PFSK-1 (cell line): ENCODE measurements around the gene PRKAR1B.

Experiments
- FOXP2 ChIP-seq: optimal IDR thresholded peaks from 2 replicates; pipeline ENCODE3; 2011; ENCODE audit warnings: borderline replicate concordance, control low read depth, inconsistent platforms; ENCODE audit not compliant: insufficient read depth; ENCODE audit errors: extremely low read length, extremely low read depth
- POLR2AphosphoS5 ChIP-seq: IDR thresholded peaks from 2 replicates; pipeline ENCODE4 v1.6.1; 2012; ENCODE audit warnings: low read depth, mild to moderate bottlenecking, control low read depth, low read length, moderate library complexity
- SIN3A ChIP-seq: IDR thresholded peaks from 2 replicates; pipeline ENCODE4 v1.6.1; 2012; ENCODE audit warnings: mild to moderate bottlenecking, low read length, moderate library complexity, borderline replicate concordance; ENCODE audit not compliant: insufficient read depth
- TAF1 ChIP-seq: IDR thresholded peaks from 2 replicates; pipeline ENCODE4 v1.6.1; 2012; ENCODE audit warnings: low read length, control low read depth, borderline replicate concordance; ENCODE audit not compliant: insufficient read depth
- TF ChIP-seq, protein P1 (sequence below), 2 experiments: IDR thresholded peaks; 2 replicates each; pipeline versions ENCODE4 v1.6.1 to v1.8.0; 2011 to 2012; ENCODE audit warnings: low read depth in 2 of 2, low read length in 2 of 2, control low read depth in 1 of 2, inconsistent platforms in 1 of 2, mild to moderate bottlenecking in 1 of 2, moderate library complexity in 1 of 2; ENCODE audit not compliant: insufficient read depth in 1 of 2

Gene PRKAR1B

GRCh38 chr7:742791-743190, 15.7 kb upstream of the PRKAR1B start:
- TF ChIP-seq SIN3A: no peak
- TF ChIP-seq, protein P1, sequence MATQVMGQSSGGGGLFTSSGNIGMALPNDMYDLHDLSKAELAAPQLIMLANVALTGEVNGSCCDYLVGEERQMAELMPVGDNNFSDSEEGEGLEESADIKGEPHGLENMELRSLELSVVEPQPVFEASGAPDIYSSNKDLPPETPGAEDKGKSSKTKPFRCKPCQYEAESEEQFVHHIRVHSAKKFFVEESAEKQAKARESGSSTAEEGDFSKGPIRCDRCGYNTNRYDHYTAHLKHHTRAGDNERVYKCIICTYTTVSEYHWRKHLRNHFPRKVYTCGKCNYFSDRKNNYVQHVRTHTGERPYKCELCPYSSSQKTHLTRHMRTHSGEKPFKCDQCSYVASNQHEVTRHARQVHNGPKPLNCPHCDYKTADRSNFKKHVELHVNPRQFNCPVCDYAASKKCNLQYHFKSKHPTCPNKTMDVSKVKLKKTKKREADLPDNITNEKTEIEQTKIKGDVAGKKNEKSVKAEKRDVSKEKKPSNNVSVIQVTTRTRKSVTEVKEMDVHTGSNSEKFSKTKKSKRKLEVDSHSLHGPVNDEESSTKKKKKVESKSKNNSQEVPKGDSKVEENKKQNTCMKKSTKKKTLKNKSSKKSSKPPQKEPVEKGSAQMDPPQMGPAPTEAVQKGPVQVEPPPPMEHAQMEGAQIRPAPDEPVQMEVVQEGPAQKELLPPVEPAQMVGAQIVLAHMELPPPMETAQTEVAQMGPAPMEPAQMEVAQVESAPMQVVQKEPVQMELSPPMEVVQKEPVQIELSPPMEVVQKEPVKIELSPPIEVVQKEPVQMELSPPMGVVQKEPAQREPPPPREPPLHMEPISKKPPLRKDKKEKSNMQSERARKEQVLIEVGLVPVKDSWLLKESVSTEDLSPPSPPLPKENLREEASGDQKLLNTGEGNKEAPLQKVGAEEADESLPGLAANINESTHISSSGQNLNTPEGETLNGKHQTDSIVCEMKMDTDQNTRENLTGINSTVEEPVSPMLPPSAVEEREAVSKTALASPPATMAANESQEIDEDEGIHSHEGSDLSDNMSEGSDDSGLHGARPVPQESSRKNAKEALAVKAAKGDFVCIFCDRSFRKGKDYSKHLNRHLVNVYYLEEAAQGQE (IDR thresholded peaks at IDR 0.05; ENCODE audit: insufficient read depth in 1 of 2, low read depth in 2 of 2, low read length in 2 of 2): no peak
- TF ChIP-seq FOXP2: no peak
- no peak for TF ChIP-seq TAF1
- TF ChIP-seq POLR2AphosphoS5: no peak

- TF ChIP-seq, protein P1 (IDR thresholded peaks at IDR 0.05; ENCODE audit: insufficient read depth in 1 of 2, low read depth in 2 of 2, low read length in 2 of 2): no peak
- no peak for TF ChIP-seq FOXP2
- TF ChIP-seq TAF1: no peak
- no peak for TF ChIP-seq POLR2AphosphoS5
- no peak for TF ChIP-seq SIN3A
These were observed 14.8 kb upstream of the PRKAR1B start for GRCh38 chr7:741850-742249.

DNA sequence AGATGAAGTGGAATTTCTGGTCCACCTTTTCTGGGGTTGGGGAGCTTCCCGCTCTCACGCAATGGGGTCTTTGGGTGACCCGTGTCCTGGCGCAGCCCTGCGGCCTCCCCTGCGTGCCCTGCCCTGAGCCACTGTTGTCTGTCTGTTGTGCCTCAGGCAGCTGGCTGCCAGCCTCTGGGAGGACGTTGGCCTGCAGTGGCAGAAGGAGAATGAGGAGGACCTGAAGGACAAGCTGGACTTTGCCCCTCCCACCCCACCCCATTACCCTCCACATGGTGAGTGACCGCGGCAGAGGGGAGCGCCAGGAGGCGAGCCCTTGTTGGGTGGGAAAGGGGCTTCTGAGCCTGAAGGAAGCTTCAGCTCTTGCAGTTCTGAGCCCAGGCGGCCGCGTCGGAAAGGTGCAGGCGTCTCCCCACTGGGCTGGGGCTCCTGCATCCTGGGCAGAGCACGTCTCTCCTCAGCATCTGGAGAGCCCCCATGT, 14.2 kb upstream of the PRKAR1B start:
- TF ChIP-seq POLR2AphosphoS5: no peak
- no peak for TF ChIP-seq FOXP2
- TF ChIP-seq, protein P1 (IDR thresholded peaks at IDR 0.05; ENCODE audit: insufficient read depth in 1 of 2, low read depth in 2 of 2, low read length in 2 of 2): no peak
- no peak for TF ChIP-seq SIN3A
- TF ChIP-seq TAF1: no peak

GRCh38 chr7:739983-740942, 13.2 kb upstream of the PRKAR1B start:
- TF ChIP-seq FOXP2 (no peak), TAF1 (no peak), SIN3A (no peak), POLR2AphosphoS5 (no peak)
- TF ChIP-seq, protein P1 (IDR thresholded peaks at IDR 0.05; ENCODE audit: insufficient read depth in 1 of 2, low read depth in 2 of 2, low read length in 2 of 2): no peak

DNA sequence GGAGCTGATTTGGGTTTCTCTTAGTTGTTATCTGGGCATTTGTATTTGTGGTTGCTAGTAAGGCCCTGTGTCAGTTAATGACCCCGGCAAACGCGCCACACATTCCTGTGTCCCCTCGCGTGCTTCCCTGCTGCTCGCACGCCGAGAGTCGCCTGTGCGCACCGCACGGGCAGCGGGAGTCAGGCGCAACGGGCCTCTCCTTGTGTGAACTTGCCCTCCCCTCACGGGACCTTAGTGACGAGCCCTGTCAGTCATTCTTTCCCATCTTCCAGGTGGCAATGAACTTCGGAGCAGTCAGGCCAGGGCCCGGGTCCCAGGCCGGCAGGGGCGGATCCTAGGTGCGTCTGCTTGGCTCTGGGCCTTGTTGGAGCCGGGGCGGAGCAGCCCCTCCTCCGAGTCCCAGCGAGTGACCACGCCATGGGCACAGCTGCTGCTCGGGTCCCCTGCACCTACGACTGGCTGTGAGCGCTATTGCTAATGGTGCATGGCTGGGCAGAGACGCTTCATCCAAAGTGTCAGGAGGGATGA, 12.4 kb upstream of the PRKAR1B start:
- TF ChIP-seq TAF1: no peak
- no peak for TF ChIP-seq SIN3A
- TF ChIP-seq, protein P1 (IDR thresholded peaks at IDR 0.05; ENCODE audit: insufficient read depth in 1 of 2, low read depth in 2 of 2, low read length in 2 of 2): no peak
- no peak for TF ChIP-seq FOXP2
